Measurements from ENCODE around the gene STK33. TPM values are rescaled to one million over a fixed set of nuclear protein-coding genes. Genes with fewer than 3 reads are reported as not detected.
A peak's percentile ranks its signal among the peaks of the same experiment; 100 is the strongest.

Gene STK33
- total RNA-seq, 2 donors from 2014 or later = 22.7 to 26.8 TPM

DNA sequence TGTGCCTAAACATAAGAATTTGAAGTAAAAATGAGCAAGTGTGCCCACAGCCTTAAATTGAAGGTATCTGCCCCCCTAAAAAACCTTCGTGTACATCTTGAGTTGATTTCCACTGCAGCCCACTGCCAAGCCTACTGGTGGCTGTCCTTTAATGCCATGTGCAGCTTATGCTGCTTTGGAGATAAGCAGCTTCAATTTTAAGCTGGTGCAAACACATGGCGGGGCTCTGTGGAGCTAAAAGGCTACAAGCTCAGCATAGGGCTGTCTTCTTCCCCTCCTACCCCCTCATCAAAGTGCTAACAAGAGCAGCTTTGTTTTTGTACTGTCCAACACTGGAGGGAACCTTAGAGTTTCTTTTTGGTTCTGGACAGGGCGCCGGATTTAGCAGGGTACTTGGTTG lies 201.9 kb downstream of the STK33 start:
- Histone ChIP-seq H3K4me3 (ENCODE audit: low read length) (no peak overlapping the region), H3K9ac (ENCODE audit: extremely low read depth, low read length, poor library complexity, severe bottlenecking) (no peak overlapping the region), H3K27ac (ENCODE audit: low read depth, low read length) (no peak overlapping the region), H3K36me3 (ENCODE audit: control insufficient read depth, insufficient read depth, low read length) (no peaks in the 10 kb centered on the region), H3K27me3 (ENCODE audit: control insufficient read depth, insufficient read depth, low read length, poor library complexity, severe bottlenecking) (no peaks in the 10 kb centered on the region), H3K4me1 (ENCODE audit: control insufficient read depth, insufficient read depth, low read length) (peaks cover 10% of the 10 kb centered on the region), H3K9me3 (ENCODE audit: control insufficient read depth, low read length) (peaks cover 17% of the 10 kb centered on the region)
- no peak overlapping the region for H3K4me3 Mint-ChIP-seq
- no peaks in the 10 kb centered on the region for H3K27me3 Mint-ChIP-seq (ENCODE audit: insufficient read depth)
- peaks cover 13% of the 10 kb centered on the region for H3K36me3 Mint-ChIP-seq (ENCODE audit: low read depth)
- TF ChIP-seq, protein P1, sequence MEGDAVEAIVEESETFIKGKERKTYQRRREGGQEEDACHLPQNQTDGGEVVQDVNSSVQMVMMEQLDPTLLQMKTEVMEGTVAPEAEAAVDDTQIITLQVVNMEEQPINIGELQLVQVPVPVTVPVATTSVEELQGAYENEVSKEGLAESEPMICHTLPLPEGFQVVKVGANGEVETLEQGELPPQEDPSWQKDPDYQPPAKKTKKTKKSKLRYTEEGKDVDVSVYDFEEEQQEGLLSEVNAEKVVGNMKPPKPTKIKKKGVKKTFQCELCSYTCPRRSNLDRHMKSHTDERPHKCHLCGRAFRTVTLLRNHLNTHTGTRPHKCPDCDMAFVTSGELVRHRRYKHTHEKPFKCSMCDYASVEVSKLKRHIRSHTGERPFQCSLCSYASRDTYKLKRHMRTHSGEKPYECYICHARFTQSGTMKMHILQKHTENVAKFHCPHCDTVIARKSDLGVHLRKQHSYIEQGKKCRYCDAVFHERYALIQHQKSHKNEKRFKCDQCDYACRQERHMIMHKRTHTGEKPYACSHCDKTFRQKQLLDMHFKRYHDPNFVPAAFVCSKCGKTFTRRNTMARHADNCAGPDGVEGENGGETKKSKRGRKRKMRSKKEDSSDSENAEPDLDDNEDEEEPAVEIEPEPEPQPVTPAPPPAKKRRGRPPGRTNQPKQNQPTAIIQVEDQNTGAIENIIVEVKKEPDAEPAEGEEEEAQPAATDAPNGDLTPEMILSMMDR (conservative IDR thresholded peaks at IDR 0.05) = no peak
- no peak for DNase-seq
- 94 to 96% methylated on average over 4 of the region's 4 CpGs for WGBS, 2 experiments (ENCODE audit: insufficient coverage in 1 of 2, insufficient read length in 1 of 2)
- peaks cover 20% of the 10 kb centered on the region for H3K9me3 Mint-ChIP-seq
- peaks cover 14% of the 10 kb centered on the region for H3K4me1 Mint-ChIP-seq
- H3K27ac Mint-ChIP-seq = no peak overlapping the region

DNA sequence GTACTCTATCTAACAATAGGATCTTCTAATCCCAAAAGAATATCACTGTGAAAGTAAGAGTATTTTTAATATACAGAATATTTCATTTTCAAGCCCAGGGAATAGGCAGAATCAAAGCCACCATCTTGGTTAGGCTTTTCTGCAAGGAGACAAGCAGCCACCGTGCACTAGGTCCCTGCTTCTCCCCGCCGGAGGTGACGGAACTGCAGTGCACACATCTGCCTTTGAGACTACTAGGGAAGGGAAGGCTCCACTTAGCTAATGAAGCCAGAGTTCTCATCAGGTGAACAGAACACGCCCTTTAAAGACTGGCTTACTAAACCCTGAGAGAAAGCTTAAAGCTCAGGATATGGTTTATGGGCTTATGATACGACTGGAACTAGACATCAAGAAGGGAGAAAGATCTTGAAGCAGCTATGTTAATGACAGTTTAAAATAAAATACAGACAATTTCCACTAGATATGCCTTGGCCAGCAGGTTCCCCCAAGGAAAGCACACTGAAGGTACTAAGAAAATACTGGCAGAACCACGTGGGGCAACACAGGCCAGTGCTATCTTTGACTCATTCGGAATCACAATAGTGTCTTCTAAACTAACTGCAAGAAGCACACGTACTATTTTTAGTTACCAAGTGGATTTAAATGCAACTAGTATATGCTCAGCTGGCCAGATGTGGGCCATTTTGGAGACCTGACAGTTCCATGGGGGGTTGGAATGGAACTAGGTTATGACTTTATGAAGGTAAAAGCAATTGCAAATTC lies 203.0 kb downstream of the STK33 start:
- Histone ChIP-seq H3K4me1 (ENCODE audit: control insufficient read depth, insufficient read depth, low read length) (peaks cover 10% of the 10 kb centered on the region), H3K27ac (ENCODE audit: low read depth, low read length) (no peak overlapping the region), H3K27me3 (ENCODE audit: control insufficient read depth, insufficient read depth, low read length, poor library complexity, severe bottlenecking) (no peaks in the 10 kb centered on the region), H3K9me3 (ENCODE audit: control insufficient read depth, low read length) (peaks cover 12% of the 10 kb centered on the region), H3K36me3 (ENCODE audit: control insufficient read depth, insufficient read depth, low read length) (no peaks in the 10 kb centered on the region), H3K9ac (ENCODE audit: extremely low read depth, low read length, poor library complexity, severe bottlenecking) (no peak overlapping the region), H3K4me3 (ENCODE audit: low read length) (no peak overlapping the region)
- H3K36me3 Mint-ChIP-seq (ENCODE audit: low read depth) = peaks cover 6% of the 10 kb centered on the region
- TF ChIP-seq, protein P1 (conservative IDR thresholded peaks at IDR 0.05) = no peak
- H3K4me3 Mint-ChIP-seq = no peak overlapping the region
- H3K27me3 Mint-ChIP-seq (ENCODE audit: insufficient read depth) = no peaks in the 10 kb centered on the region
- H3K4me1 Mint-ChIP-seq = peaks cover 14% of the 10 kb centered on the region
- no peak for DNase-seq
- 92 to 94% methylated on average over 8 to 9 of the region's 9 CpGs for WGBS, 2 experiments (ENCODE audit: insufficient coverage in 1 of 2, insufficient read length in 1 of 2)
- peaks cover 9% of the 10 kb centered on the region for H3K9me3 Mint-ChIP-seq
- H3K27ac Mint-ChIP-seq = no peak overlapping the region

DNA sequence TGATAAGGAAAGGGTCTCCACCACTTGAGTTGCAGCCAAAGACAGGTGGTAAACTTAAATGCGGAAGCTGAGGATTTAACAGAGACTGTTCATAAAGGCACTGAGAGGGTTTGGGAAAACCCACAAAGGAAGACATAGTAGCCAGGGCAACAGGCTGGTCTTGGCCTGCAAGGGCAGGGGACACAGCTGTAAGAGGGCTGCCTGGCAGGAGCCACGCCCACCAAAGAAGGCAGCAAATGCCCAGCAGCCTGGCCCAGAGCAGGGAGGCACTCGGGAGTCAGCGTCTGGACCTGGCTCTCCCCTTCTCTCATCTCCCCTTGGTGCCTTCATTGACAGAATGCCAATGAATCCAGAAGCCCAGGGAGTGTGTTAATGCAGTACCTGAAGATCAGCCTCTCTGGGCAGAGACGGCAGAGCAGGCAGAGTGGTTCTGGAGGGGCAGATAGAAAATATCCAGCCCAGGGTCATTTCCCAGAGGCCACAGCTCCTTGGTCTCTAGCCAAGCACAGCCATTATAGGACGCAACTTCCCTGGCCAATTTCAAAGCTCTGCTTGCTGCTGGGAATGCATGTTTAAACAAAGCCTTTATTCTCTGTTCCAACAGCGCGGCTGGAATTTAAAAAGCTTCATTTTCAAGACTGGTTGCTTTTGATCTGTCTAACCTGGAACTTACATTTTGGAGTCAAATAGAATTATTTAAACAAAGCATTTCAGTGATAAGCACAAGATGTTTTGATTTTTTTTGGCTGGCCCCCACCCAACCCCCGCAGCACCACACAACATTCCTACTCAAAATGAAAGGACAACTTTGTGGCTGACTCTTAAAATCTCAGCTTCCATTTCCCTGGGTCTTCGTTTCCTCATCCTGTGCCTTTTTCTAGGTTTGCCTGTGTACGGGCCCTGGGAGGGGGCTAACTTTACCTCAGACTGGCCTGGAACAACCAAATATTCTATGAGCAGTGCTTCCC lies 204.7 kb downstream of the STK33 start:
- 82 to 88% methylated on average over 7 to 11 of the region's 11 CpGs for WGBS, 2 experiments (ENCODE audit: insufficient coverage in 1 of 2, insufficient read length in 1 of 2)
- H3K9ac ChIP-seq (ENCODE audit: extremely low read depth, low read length, poor library complexity, severe bottlenecking) = no peak overlapping the region

More for the DNA sequence above, 204.7 kb downstream of the STK33 start:
- DNase-seq = no peak
- H3K9me3 ChIP-seq (ENCODE audit: control insufficient read depth, low read length) = no peaks in the 10 kb centered on the region
- peaks cover 10% of the 10 kb centered on the region for H3K4me1 ChIP-seq (ENCODE audit: control insufficient read depth, insufficient read depth, low read length)
- no peaks in the 10 kb centered on the region for H3K9me3 Mint-ChIP-seq
- no peaks in the 10 kb centered on the region for H3K27me3 Mint-ChIP-seq (ENCODE audit: insufficient read depth)
- peak overlapping the region; percentile 22 for H3K27ac ChIP-seq (ENCODE audit: low read depth, low read length)
- peak overlapping the region; percentile 46 for H3K27ac Mint-ChIP-seq
- H3K36me3 ChIP-seq (ENCODE audit: control insufficient read depth, insufficient read depth, low read length) = no peaks in the 10 kb centered on the region
- H3K4me3 ChIP-seq (ENCODE audit: low read length) = no peak overlapping the region
- TF ChIP-seq, protein P1 (conservative IDR thresholded peaks at IDR 0.05) = no peak
- no peaks in the 10 kb centered on the region for H3K36me3 Mint-ChIP-seq (ENCODE audit: low read depth)
- H3K27me3 ChIP-seq (ENCODE audit: control insufficient read depth, insufficient read depth, low read length, poor library complexity, severe bottlenecking) = no peaks in the 10 kb centered on the region
- H3K4me3 Mint-ChIP-seq = no peak overlapping the region
- H3K4me1 Mint-ChIP-seq = peaks cover 14% of the 10 kb centered on the region

All from endodermal cell (in vitro differentiated cells).